SK-N-SH (cell line): ENCODE measurements around the gene SGSH.

Experiments used
- EZH2phosphoT487 ChIP-seq: fragments of 200-600 bp; sonication (generic); IDR thresholded peaks from 2 replicates; pipeline ENCODE4 v1.6.1; 2017; ENCODE audit warnings: low read depth, mixed run types, mild to moderate bottlenecking, antibody characterized with exemption, moderate library complexity, borderline replicate concordance
- FOXM1 ChIP-seq: IDR thresholded peaks from 2 replicates; pipeline ENCODE4 v1.4.0; 2012; ENCODE audit warnings: low read depth, mild to moderate bottlenecking
- SIN3A ChIP-seq: IDR thresholded peaks from 2 replicates; pipeline ENCODE4 v1.6.1; 2012; ENCODE audit warnings: low read depth, mild to moderate bottlenecking, low read length, moderate library complexity, borderline replicate concordance
- SMC3 ChIP-seq: IDR thresholded peaks from 2 replicates; pipeline ENCODE4 v1.6.1; 2012; ENCODE audit warnings: low read depth, low read length, improper control_type of control experiment
- TAF1 ChIP-seq: IDR thresholded peaks from 2 replicates; pipeline ENCODE4 v1.6.1; 2012; ENCODE audit warnings: low read depth, mild to moderate bottlenecking, low read length, moderate library complexity, borderline replicate concordance
- YY1 ChIP-seq: IDR thresholded peaks from 2 replicates; pipeline ENCODE4 v1.4.0; 2012; ENCODE audit warnings: low read depth, mild to moderate bottlenecking
- TF ChIP-seq, protein P1 (sequence below): fragments of 200-600 bp; sonication (generic); IDR thresholded peaks from 2 replicates; pipeline ENCODE4 v1.6.1; 2017; ENCODE audit warnings: antibody characterized with exemption, mild to moderate bottlenecking, moderate library complexity

DNA sequence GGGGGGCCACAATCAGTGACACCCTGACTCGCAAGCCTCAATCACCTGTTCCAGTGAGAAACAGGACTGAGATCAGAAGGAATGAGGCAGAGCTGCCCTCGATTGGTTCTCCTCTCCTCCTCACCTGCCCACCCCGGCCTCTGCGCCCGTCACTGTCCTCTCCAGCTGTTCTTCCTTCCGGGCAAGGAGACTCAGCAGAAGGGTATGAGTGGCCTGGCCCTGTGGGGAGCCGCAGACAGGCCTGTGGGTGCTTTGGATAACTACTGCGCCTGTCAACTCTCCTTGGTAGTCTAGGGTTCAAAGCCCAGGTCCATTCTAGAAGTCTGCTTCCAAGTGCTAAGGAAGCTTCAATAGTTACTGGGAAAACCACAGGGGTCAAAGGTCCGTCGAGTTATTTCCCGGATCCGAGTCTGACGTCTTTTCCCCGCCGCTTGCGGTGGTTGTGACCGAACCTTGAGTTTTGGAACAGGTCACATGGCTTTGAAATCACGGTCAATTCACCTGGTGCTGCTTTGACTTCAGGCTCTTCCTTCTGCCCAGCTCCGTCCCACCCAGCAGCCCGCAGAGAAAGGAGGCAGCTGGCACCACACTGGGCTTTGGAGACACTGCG is 42.0 kb downstream of the SGSH start:
- TF ChIP-seq YY1: no peak
- TF ChIP-seq, protein P1, sequence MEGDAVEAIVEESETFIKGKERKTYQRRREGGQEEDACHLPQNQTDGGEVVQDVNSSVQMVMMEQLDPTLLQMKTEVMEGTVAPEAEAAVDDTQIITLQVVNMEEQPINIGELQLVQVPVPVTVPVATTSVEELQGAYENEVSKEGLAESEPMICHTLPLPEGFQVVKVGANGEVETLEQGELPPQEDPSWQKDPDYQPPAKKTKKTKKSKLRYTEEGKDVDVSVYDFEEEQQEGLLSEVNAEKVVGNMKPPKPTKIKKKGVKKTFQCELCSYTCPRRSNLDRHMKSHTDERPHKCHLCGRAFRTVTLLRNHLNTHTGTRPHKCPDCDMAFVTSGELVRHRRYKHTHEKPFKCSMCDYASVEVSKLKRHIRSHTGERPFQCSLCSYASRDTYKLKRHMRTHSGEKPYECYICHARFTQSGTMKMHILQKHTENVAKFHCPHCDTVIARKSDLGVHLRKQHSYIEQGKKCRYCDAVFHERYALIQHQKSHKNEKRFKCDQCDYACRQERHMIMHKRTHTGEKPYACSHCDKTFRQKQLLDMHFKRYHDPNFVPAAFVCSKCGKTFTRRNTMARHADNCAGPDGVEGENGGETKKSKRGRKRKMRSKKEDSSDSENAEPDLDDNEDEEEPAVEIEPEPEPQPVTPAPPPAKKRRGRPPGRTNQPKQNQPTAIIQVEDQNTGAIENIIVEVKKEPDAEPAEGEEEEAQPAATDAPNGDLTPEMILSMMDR: no peak
- TF ChIP-seq SMC3: no peak
- no peak for TF ChIP-seq TAF1
- TF ChIP-seq EZH2phosphoT487: no peak
- TF ChIP-seq SIN3A: no peak
- TF ChIP-seq FOXM1: no peak
